ENCODE data around the gene ICAM2. TPM values are rescaled to one million over a fixed set of nuclear protein-coding genes. Genes with fewer than 3 reads are reported as not detected.
"Not testable (repeated sequence)": the region's sequence is repeated elsewhere in the genome, so short reads cannot be mapped to it uniquely, and the experiment has no call there.

Gene ICAM2
- total RNA-seq, 4 donors from 2014 or later, result 22.4 to 75.1 (median 58.1) TPM

DNA sequence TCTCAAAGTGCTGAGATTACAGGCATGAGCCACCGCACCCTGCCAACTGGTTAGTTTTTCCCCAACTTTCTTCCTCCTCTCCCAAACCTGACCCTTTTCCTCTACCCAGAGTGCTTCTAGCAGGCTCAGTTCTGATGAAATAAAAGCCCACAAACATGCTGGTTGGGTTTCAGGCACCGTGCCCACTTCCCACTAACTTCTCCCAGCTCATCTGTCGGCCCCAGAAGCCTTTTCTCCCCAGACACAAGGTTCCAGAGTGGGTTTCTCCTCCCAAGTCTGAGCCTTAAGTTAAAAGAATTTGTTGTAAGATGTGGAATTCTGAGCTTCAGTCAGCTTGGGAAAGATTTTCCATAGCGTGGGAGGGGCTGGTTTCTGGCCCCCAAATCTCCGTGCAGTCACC is 36.2 kb downstream of the ICAM2 start:
- H3K27ac ChIP-seq (replicated peaks in 1 of 4), result peak overlapping the region; percentile 25 to 64 (median 46)
- H3K4me1 ChIP-seq, result peaks cover 41 to 66% (median 62%) of the 10 kb centered on the region in 4 donors
- peaks cover 0 to 17% (median 0%) of the 10 kb centered on the region in 4 donors for H3K27me3 ChIP-seq
- H3K9me3 ChIP-seq, result peaks cover 0 to 9% (median 6%) of the 10 kb centered on the region in 4 donors
- no peaks in the 10 kb centered on the region for H3K36me3 ChIP-seq
- no peak for DNase-seq (ENCODE audit: extremely low spot score)
- H3K4me3 ChIP-seq, result no peak overlapping the region
- intact Hi-C loops (cut with DNase I), result no loop called here
- WGBS, result 69% methylated on average over 5 of the region's 5 CpGs
- no peak for TF ChIP-seq POLR2A (IDR thresholded peaks at IDR 0.05; ENCODE audit: low read depth)
- no peak for TF ChIP-seq EP300 (IDR thresholded peaks at IDR 0.05)
- no peak for TF ChIP-seq POLR2AphosphoS5 (IDR thresholded peaks at IDR 0.05)
- TF ChIP-seq CTCF (IDR thresholded peaks at IDR 0.05), result no peak

DNA sequence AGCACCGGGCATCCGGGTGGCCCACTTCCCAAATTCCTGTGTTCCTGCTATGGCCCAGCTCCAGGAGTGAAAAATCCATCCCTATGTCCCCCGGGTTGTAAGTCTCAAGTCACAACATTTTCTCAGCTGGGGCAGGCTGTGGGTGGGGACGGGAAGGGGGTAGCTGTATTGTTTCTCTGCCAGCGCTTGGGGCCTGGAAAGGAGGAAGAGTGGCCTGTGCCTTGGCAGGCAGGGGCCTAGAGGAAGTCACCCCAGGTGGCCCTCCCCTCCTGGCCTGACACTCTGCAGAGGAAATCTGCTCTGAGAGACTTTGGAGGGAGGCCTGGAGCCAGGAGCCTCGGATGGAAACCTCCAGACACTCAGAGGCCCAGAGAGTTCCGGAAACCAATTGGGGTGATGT is 37.1 kb downstream of the ICAM2 start:
- intact Hi-C loops (cut with DNase I), result no loop called here
- peaks cover 0 to 8% (median 0%) of the 10 kb centered on the region in 4 donors for H3K27me3 ChIP-seq
- WGBS, result 26% methylated on average over 6 of the region's 7 CpGs
- peak overlapping the region; percentile 25 to 64 (median 46) for H3K27ac ChIP-seq (replicated peaks in 1 of 4)
- H3K36me3 ChIP-seq, result no peaks in the 10 kb centered on the region
- H3K4me3 ChIP-seq, result no peak overlapping the region
- H3K4me1 ChIP-seq, result peaks cover 38 to 58% (median 53%) of the 10 kb centered on the region in 4 donors
- TF ChIP-seq POLR2A (IDR thresholded peaks at IDR 0.05; ENCODE audit: low read depth), result no peak
- TF ChIP-seq CTCF (IDR thresholded peaks at IDR 0.05), result no peak
- TF ChIP-seq EP300 (IDR thresholded peaks at IDR 0.05), result no peak
- TF ChIP-seq POLR2AphosphoS5 (IDR thresholded peaks at IDR 0.05), result peak in 1 of 2 donors; percentile 15
- DNase-seq (ENCODE audit: extremely low spot score), result no peak
- peaks cover 0 to 9% (median 6%) of the 10 kb centered on the region in 4 donors for H3K9me3 ChIP-seq

GRCh38 chr17:63982641-63983040 is 37.8 kb downstream of the ICAM2 start:
- H3K4me3 ChIP-seq; H3K27me3 ChIP-seq; H3K36me3 ChIP-seq; DNase-seq (ENCODE audit: extremely low spot score); intact Hi-C loops (cut with DNase I); H3K9me3 ChIP-seq: not testable (repeated sequence)
- peaks cover 36 to 55% (median 50%) of the 10 kb centered on the region in 4 donors for H3K4me1 ChIP-seq
- 89% methylated on average over 2 of the region's 2 CpGs for WGBS
- H3K27ac ChIP-seq (replicated peaks in 1 of 4), result peak overlapping the region in 3 of 4 donors; percentile 25 to 64 (median 57)

DNA sequence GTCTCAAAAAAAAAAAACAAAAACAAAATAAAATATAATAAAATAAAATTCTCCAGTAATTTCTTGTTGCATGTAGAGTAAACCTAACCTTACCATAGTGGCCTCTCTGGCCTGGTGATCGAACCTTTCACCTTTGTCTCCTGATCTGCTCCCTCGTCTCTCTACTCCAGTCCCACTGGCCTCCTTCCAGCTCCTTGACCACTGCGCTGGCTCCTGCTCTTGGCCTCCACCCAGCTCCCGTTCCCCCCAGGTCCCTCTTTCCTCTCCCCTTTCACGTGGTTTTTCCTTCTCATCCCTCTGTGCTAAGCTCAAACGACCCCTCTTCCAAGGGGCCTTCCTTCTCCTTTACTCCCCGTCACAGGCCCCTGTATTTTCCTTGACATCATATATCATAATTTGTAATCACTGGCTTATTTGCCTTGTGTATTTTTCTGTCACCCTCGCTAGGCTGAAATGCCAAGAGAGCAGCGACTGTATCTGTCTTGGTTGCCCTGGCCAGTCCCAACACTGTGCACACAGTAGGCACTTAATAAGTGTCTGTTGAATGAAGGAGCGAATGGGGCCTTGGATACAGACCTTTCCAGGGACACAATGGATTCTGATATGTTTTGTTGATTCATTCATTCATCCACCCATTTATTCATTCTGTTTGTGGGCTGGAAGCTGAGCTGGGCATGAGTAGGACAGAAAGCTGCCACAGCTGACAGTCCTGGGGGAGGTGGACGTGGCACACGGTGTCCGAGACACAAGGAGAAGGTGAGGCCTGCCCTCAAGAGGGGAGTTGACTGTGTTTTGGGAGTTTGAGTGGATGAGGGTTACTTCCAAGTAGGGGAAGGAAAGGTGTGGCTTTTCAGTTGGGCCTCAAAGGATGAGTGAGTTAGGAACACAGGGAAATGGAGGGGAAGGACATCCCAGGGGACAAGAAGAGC is 41.9 kb downstream of the ICAM2 start:
- intact Hi-C loops (cut with DNase I), result no loop called here

More for the DNA sequence above, 41.9 kb downstream of the ICAM2 start:
- no peak for TF ChIP-seq EP300 (IDR thresholded peaks at IDR 0.05)
- no peak for TF ChIP-seq POLR2A (IDR thresholded peaks at IDR 0.05; ENCODE audit: low read depth)
- TF ChIP-seq POLR2AphosphoS5 (IDR thresholded peaks at IDR 0.05), result no peak
- no peak for TF ChIP-seq CTCF (IDR thresholded peaks at IDR 0.05)
- peaks cover 0 to 9% (median 6%) of the 10 kb centered on the region in 4 donors for H3K9me3 ChIP-seq
- peaks cover 0 to 11% (median 0%) of the 10 kb centered on the region in 4 donors for H3K27me3 ChIP-seq
- no peaks in the 10 kb centered on the region for H3K36me3 ChIP-seq
- DNase-seq (ENCODE audit: extremely low spot score), result no peak
- no peak overlapping the region for H3K4me3 ChIP-seq
- 84% methylated on average over 13 of the region's 13 CpGs for WGBS
- peaks cover 12 to 19% (median 18%) of the 10 kb centered on the region in 4 donors for H3K4me1 ChIP-seq
- H3K27ac ChIP-seq (replicated peaks in 1 of 4), result no peak overlapping the region

Measured in esophagus muscularis mucosa (tissue), 4 donors.